ENCODE measurements around the gene PDILT.

The PDILT gene

GRCh38 chr16:20348365-20349185 lies 56.0 kb downstream of the PDILT start:
- H3K4me3 ChIP-seq (ENCODE audit: low read depth, low read length): no peak overlapping the region
- TF ChIP-seq CTCF (IDR thresholded peaks at IDR 0.05; ENCODE audit: low read depth, low read length): no peak

- TF ChIP-seq CTCF (IDR thresholded peaks at IDR 0.05; ENCODE audit: low read depth, low read length): no peak
- no peak overlapping the region for H3K4me3 ChIP-seq (ENCODE audit: low read depth, low read length)
Measured at GRCh38 chr16:20347666-20348364, 56.7 kb downstream of the PDILT start.

- TF ChIP-seq CTCF (IDR thresholded peaks at IDR 0.05; ENCODE audit: low read depth, low read length): no peak
- no peak overlapping the region for H3K4me3 ChIP-seq (ENCODE audit: low read depth, low read length)
Measured at GRCh38 chr16:20344611-20345010, 59.9 kb downstream of the PDILT start.

GRCh38 chr16:20339744-20340143 lies 64.8 kb downstream of the PDILT start:
- TF ChIP-seq CTCF (IDR thresholded peaks at IDR 0.05; ENCODE audit: low read depth, low read length): no peak

GRCh38 chr16:20336955-20337354 lies 67.6 kb downstream of the PDILT start:
- H3K4me3 ChIP-seq (ENCODE audit: low read depth, low read length): no peak overlapping the region
- no peak for TF ChIP-seq CTCF (IDR thresholded peaks at IDR 0.05; ENCODE audit: low read depth, low read length)

More at GRCh38 chr16:20339744-20340143, 64.8 kb downstream of the PDILT start:
- H3K4me3 ChIP-seq (ENCODE audit: low read depth, low read length): no peak overlapping the region

GRCh38 chr16:20334396-20334795 lies 70.1 kb downstream of the PDILT start:
- H3K4me3 ChIP-seq (ENCODE audit: low read depth, low read length): no peak overlapping the region

More at GRCh38 chr16:20334396-20334795, 70.1 kb downstream of the PDILT start:
- TF ChIP-seq CTCF (IDR thresholded peaks at IDR 0.05; ENCODE audit: low read depth, low read length): no peak

Measured in WI38 (cell line).